Small intestine (tissue), 7 donors: Measurements from ENCODE around the gene RERE. TPM values are rescaled to one million over a fixed set of nuclear protein-coding genes. Genes with fewer than 3 reads are reported as not detected.
"Not testable (repeated sequence)": the region's sequence is repeated elsewhere in the genome, so short reads cannot be mapped to it uniquely, and the experiment has no call there.

ENCODE experiments used
- DNase-seq, 2 donors: peaks; one replicate each; pipeline versions ENCODE4 v3.0.0 to v3.0.0-alpha.2; 2013
- FAIRE-seq: peaks from 2 replicates; lab custom pipeline; 2012; peaks lifted over from hg19 to GRCh38; lab: Jason Lieb, UNC
- H3K27ac ChIP-seq, 3 donors: one replicate each; pipeline ENCODE4 v1.5.1; 2013; ENCODE audit warnings: low read length in 2 of 3, mild to moderate bottlenecking in 2 of 3, control low read depth in 1 of 3, inconsistent platforms in 1 of 3, low read depth in 1 of 3, moderate library complexity in 1 of 3
- H3K27me3 ChIP-seq, 3 donors: one replicate each; pipeline ENCODE4 v1.6.1; 2013; ENCODE audit warnings: low read length in 3 of 3, inconsistent platforms in 1 of 3; ENCODE audit not compliant: control insufficient read depth in 3 of 3, insufficient read depth in 3 of 3
- H3K36me3 ChIP-seq, 3 donors: one replicate each; pipeline ENCODE4 v1.6.1; 2013; ENCODE audit warnings: low read length in 3 of 3, inconsistent platforms in 1 of 3, low read depth in 1 of 3, mild to moderate bottlenecking in 1 of 3, moderate library complexity in 1 of 3; ENCODE audit not compliant: control insufficient read depth in 3 of 3, insufficient read depth in 2 of 3
- H3K4me1 ChIP-seq, 3 donors: one replicate each; pipeline ENCODE4 v1.6.1; 2013; ENCODE audit warnings: low read length in 2 of 3, inconsistent platforms in 1 of 3, low read depth in 1 of 3, mild to moderate bottlenecking in 1 of 3, moderate library complexity in 1 of 3; ENCODE audit not compliant: control insufficient read depth in 3 of 3, insufficient read depth in 2 of 3
- H3K4me3 ChIP-seq, 3 donors: one replicate each; pipeline ENCODE4 v1.5.1; 2013; ENCODE audit warnings: low read length in 3 of 3, control low read depth in 1 of 3, inconsistent platforms in 1 of 3, low read depth in 1 of 3, mild to moderate bottlenecking in 1 of 3, moderate library complexity in 1 of 3
- H3K9me3 ChIP-seq, 2 donors: one replicate each; pipeline ENCODE4 v1.6.1; 2013; ENCODE audit warnings: low read depth in 1 of 2, low read length in 1 of 2; ENCODE audit not compliant: control insufficient read depth in 2 of 2, insufficient read depth in 1 of 2
- WGBS, 3 donors: extraction: QIAGEN DNeasy Blood & Tissue Kit; methylation state at CpG; one replicate each; pipeline ENCODE4 v1.1.7; 2013; 5-methylcytosine and 5-hydroxymethylcytosine counted together
- polyA plus RNA-seq, 4 donors: library from polyadenylated mRNA; stranded (reverse) in 3 of 4; unstranded in 1 of 4; fragments of 200-250 nt in 3 of 4; fragments of 120-200 nt in 1 of 4; gene quantifications; one replicate each; pipeline versions ENCODE4 v1.2.1 to v1.2.3, GENCODE V29; 2013
- donor health status: healthy with polysubstance abuse.
- donor health status: control.
- donor health status: control.
- donor health status: Bipolar disorder and iron deficiency.
- donor health status: healthy.

The RERE gene
- polyA plus RNA-seq, 4 donors, result 19.5 to 66.8 (median 25.8) TPM

DNA sequence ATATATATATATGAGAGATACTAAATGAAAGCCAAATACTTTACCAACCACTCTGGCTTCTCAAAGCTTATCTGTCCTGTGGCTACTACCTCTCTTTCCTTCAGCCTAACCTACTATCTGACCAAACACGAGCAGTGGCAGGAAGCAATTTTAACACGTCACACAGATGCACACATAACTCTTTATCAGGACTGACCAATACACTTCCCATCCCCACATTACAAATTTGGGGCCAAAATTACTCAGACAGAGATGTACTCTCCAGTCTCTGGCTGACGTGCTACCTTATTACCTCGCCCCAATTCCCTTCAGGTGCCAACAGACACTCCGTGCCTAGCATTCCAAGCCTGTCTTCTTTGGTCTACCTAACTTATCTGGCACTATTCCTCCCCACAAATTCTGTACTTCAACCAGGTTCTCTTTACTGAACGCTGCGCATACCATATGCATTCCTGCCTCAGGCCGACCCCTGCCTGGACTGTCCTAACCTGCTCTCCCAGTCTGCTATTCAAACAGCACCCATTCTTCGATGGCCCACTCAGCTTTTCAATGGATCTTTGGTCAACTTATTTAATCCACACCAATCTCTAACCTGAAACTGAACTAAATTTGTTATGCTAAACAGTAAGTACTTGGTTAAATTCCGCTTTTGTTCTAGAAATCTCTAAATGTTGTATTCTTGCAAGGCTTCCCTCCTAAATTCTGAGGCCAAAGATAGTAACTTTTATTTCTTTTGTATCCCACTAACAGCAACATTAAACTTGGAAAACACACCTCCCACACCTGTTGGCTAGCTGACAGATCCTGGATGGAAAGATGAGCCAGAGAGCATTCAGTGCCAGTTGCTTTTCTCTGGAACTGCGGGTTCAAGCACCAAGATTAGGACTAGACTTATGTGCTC lies 27.9 kb downstream of the RERE start:
- FAIRE-seq, result no peak
- H3K9me3 ChIP-seq, result no peaks in the 10 kb centered on the region
- 90 to 91% (median 90%) methylated on average over 11 of the region's 11 CpGs for WGBS, 3 donors
- no peak overlapping the region for H3K4me3 ChIP-seq
- H3K4me1 ChIP-seq, result no peaks in the 10 kb centered on the region
- peaks cover 0 to 19% (median 3%) of the 10 kb centered on the region in 3 donors for H3K36me3 ChIP-seq
- no peak for DNase-seq
- H3K27ac ChIP-seq, result no peak overlapping the region
- no peaks in the 10 kb centered on the region for H3K27me3 ChIP-seq

DNA sequence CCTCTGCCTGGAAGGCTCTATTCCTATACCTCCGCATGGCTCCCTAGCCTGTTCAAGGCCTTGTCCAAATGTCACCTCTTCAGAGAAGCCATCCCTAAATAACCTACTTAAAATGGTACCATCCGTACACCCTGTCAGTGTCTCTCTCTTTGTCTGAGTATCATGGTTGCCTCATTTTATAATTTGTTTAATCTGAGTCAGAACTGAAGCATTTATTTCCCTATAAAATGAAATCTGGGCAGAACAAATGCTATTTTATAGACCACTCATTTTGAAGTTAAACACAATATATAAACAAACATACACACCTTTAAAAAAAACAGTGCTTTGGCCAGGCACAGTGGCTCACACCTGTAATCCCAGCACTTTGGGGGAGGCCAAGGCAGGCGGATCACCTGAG lies 30.2 kb downstream of the RERE start:
- DNase-seq (no peak), FAIRE-seq (no peak)
- peaks cover 0 to 5% (median 1%) of the 10 kb centered on the region in 3 donors for H3K4me1 ChIP-seq
- WGBS, 3 donors, result 94 to 99% (median 94%) methylated on average over 3 of the region's 3 CpGs
- H3K27ac ChIP-seq, result no peak overlapping the region
- H3K4me3 ChIP-seq, result no peak overlapping the region
- H3K9me3 ChIP-seq, result no peaks in the 10 kb centered on the region
- no peaks in the 10 kb centered on the region for H3K27me3 ChIP-seq
- H3K36me3 ChIP-seq, result peaks cover 0 to 23% (median 3%) of the 10 kb centered on the region in 3 donors

DNA sequence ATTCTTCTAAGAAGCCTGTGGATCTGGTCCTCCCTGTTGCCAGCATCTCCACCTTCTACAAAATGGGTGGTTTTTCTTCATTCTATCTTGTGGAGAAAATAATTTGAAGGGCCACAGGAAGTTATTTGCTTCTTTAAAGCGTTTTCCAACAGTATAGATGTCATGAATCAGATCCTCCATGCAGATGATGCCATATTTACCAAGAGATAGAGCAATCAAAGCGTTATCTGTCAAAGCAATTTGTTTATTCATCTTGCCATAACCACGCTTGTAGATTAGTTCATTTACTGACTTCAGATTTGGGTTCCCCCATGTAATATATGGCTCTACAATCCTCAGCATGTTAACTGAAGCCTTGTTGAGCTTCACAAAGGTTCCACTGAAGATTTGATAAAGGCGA lies 31.2 kb downstream of the RERE start:
- WGBS, 3 donors, result 84 to 88% (median 84%) methylated on average over 4 of the region's 4 CpGs
- DNase-seq, H3K4me1 ChIP-seq, H3K27me3 ChIP-seq, H3K9me3 ChIP-seq, H3K4me3 ChIP-seq, FAIRE-seq, H3K27ac ChIP-seq: not testable (repeated sequence)
- peaks cover 0 to 21% (median 3%) of the 10 kb centered on the region in 3 donors for H3K36me3 ChIP-seq

DNA sequence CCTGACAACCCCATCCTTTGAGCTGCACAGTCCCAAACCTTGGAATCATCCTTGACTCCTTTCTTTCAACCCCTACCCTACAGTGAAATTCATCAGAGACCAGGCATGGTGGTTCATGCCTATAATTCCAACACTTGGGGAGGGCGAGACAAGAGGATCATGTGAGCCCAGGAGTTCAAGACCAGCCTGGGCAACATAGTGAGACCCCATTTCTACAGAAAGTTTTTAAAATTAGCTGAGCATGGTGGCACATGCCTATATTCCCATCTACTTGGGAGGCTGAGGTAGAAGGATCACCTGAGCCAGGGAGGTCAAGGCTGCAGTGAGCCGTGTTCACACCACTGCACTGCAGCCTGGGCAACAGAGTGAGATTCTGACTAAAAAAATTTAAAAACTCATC lies 34.5 kb downstream of the RERE start:
- FAIRE-seq (no peak), DNase-seq (no peak)
- no peak overlapping the region for H3K4me3 ChIP-seq
- no peaks in the 10 kb centered on the region for H3K27me3 ChIP-seq
- WGBS, 3 donors, result 94 to 98% (median 97%) methylated on average over 2 of the region's 2 CpGs
- H3K36me3 ChIP-seq, result peaks cover 0 to 21% (median 3%) of the 10 kb centered on the region in 3 donors
- no peak overlapping the region for H3K27ac ChIP-seq
- peaks cover 0 to 5% (median 2%) of the 10 kb centered on the region in 3 donors for H3K4me1 ChIP-seq
- no peaks in the 10 kb centered on the region for H3K9me3 ChIP-seq

DNA sequence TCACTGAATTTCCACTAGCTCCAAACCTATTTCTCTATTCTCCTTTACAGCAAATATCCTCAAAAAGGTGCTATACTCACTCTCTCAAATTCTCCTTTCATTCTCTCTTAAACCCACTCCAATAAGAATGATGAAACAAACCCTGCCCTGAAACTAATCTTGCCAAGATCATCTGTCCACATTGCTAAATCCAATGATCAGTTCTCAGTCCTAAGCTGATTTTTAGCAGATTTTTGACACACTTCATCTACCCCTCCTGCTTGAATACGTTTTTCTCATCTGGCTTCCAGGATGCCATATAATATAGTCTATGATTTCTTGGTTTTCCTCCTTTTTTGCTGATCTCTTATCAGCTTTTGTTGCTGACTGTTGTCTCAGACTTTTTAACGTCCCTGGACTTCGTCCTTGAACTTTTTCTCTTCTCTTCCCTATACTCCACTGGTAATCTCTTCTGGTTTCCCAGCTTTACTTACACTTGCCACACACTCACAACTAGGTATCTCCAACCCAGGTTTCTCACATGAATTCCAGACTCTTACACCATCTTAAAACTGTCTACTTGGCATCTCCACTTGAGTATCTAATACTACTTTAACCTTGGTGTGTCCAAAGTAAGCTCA lies 35.3 kb downstream of the RERE start:
- peak; percentile 12 to 47 for DNase-seq
- H3K4me1 ChIP-seq, result peaks cover 0 to 5% (median 2%) of the 10 kb centered on the region in 3 donors
- FAIRE-seq, result no peak
- no peak overlapping the region for H3K27ac ChIP-seq
- no peaks in the 10 kb centered on the region for H3K9me3 ChIP-seq
- H3K4me3 ChIP-seq, result no peak overlapping the region
- H3K36me3 ChIP-seq, result peaks cover 0 to 14% (median 3%) of the 10 kb centered on the region in 3 donors
- WGBS, 3 donors, result 20 to 53% (median 24%) methylated on average over 3 of the region's 3 CpGs
- no peaks in the 10 kb centered on the region for H3K27me3 ChIP-seq

DNA sequence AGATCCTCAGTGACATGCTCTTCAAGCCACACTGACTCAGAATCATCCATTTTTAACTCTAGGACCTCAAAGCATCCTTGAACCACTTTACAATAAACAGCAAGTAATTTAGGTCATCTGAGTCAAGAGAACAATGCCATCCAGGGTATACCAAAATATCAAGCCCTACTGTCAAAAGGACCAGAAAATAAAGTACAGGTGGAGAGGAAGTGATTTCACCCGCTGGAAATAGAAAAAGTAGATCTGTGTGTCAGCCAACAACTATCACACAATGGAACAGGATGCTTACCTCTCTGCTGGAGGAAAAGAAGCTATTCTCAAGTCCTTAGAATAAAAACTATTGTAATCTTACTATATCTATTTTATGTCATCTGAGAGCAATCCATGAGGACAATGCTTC lies 37.0 kb downstream of the RERE start:
- no peak for DNase-seq
- FAIRE-seq, result no peak
- Histone ChIP-seq H3K36me3 (peaks cover 0 to 16% (median 0%) of the 10 kb centered on the region in 3 donors), H3K4me1 (peaks cover 0 to 5% (median 2%) of the 10 kb centered on the region in 3 donors), H3K27ac (no peak overlapping the region), H3K27me3 (no peaks in the 10 kb centered on the region), H3K4me3 (no peak overlapping the region), H3K9me3 (no peaks in the 10 kb centered on the region)
- 80 to 94% (median 91%) methylated on average over 1 of the region's 1 CpG for WGBS, 3 donors

DNA sequence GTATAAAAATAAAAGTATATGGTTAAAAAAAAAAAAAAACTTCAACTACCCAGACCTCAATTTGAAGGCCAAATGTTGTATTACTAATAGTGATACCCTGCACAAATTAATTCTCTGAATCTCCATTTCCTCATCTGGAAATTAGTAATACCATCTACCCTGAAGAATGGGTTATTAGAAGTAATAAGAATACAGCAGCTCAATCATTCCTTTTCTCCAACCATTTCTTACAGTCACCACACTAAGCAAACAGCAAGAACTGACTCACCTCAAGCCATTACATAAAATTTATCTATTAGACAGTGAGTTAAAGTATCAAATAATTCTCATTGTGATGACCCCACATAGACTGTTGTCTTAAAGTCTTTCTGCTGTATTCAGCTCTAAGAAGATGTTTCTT lies 39.6 kb downstream of the RERE start:
- DNase-seq (no peak), FAIRE-seq (no peak)
- Histone ChIP-seq H3K36me3 (peaks cover 0 to 17% (median 0%) of the 10 kb centered on the region in 3 donors), H3K27me3 (no peaks in the 10 kb centered on the region), H3K27ac (no peak overlapping the region), H3K4me1 (peaks cover 0 to 3% (median 2%) of the 10 kb centered on the region in 3 donors), H3K9me3 (no peaks in the 10 kb centered on the region), H3K4me3 (no peak overlapping the region)

DNA sequence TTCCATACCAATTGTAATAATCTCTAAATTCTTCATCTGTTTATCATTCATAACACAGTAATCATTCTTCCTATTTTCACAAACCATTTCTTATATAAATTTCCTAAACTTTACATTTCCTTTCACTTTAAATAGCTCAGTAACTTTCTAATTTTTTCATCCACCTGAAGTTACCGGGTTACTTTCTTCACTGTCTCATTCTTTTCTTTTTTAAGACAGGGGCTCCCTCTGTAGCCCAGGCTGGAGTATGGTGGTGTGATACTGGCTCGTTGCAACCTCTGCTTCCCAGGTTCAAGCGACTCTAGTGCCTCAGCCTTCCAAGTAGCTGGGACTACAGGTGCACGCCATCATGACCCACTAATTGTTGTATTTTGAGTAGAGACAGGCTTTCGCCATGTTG lies 41.3 kb downstream of the RERE start:
- peaks cover 0 to 21% (median 0%) of the 10 kb centered on the region in 3 donors for H3K36me3 ChIP-seq
- 86 to 88% (median 87%) methylated on average over 5 of the region's 5 CpGs for WGBS, 3 donors
- no peak for FAIRE-seq
- no peaks in the 10 kb centered on the region for H3K9me3 ChIP-seq
- H3K27ac ChIP-seq, result no peak overlapping the region
- no peak for DNase-seq
- peaks cover 0 to 4% (median 0%) of the 10 kb centered on the region in 3 donors for H3K4me1 ChIP-seq
- H3K4me3 ChIP-seq, result no peak overlapping the region
- H3K27me3 ChIP-seq, result no peaks in the 10 kb centered on the region
